K562 (cell line): ENCODE results near the gene TRNP1. TPM values are rescaled to one million over a fixed set of nuclear protein-coding genes. Genes with fewer than 3 reads are reported as not detected.

Experiments used
- ETV5 ChIP-seq: sonication (generic); formaldehyde crosslinking; IDR thresholded peaks from 2 replicates; pipeline ENCODE4 v1.4.0; 2020; ENCODE audit warnings: low read depth, mild to moderate bottlenecking, missing genetic modification reagents
- HMG20A ChIP-seq: fragments of 450-650 bp; formaldehyde crosslinking; conservative IDR thresholded peaks from 2 replicates; pipeline ENCODE4 v1.4.0; 2020; ENCODE audit warnings: mild to moderate bottlenecking, mixed read lengths
- PTRF ChIP-seq: fragments of 450-650 bp; IDR thresholded peaks from 2 replicates; pipeline ENCODE4 v1.6.1; 2016; ENCODE audit warnings: mild to moderate bottlenecking, missing genetic modification characterization, missing compliant biosample characterization
- TAF15 ChIP-seq: fragments of 200-400 bp; formaldehyde crosslinking; IDR thresholded peaks from 2 replicates; pipeline ENCODE4 v1.6.1; 2017; ENCODE audit warnings: mild to moderate bottlenecking, low read depth, low read length, moderate library complexity
- TCF3 ChIP-seq: sonication (generic); formaldehyde crosslinking; IDR thresholded peaks from 2 replicates; pipeline ENCODE4 v1.4.0; 2020; ENCODE audit warnings: mild to moderate bottlenecking, missing genetic modification reagents
- polyA plus RNA-seq, 8 experiments: library from polyadenylated mRNA; depleted of rRNA in 4 of 8; stranded (reverse) in 5 of 8; unstranded in 3 of 8; fragments of >200 nt; fragmentation: Nextera tagmentation in 2 of 8; fragmentation: Illumina TruSeq in 1 of 8; extraction: Ambion mirVana in 2 of 8; extraction: Trizol in 1 of 8; gene quantifications; 2 replicates each; pipeline versions ENCODE4 v1.2.1 to v1.2.3, GENCODE V29; 2011 to 2014; ENCODE audit warnings: inconsistent platforms in 1 of 8, missing spikeins in 1 of 8
- total RNA-seq, 7 experiments: library from RNA; depleted of rRNA in 6 of 7; stranded (reverse); fragments of >200 nt in 6 of 7; fragmentation: Illumina TruSeq in 2 of 7; extraction: Trizol in 2 of 7; gene quantifications; 2 replicates each; pipeline versions ENCODE4 v1.2.1 to v1.2.3, GENCODE V29; 2011 to 2021; ENCODE audit warnings: low replicate concordance in 1 of 7
- TF ChIP-seq, protein P1 (sequence below): fragments of 450-650 bp; IDR thresholded peaks from 2 replicates; pipeline ENCODE4 v1.6.1; 2016; ENCODE audit warnings: low read depth, mild to moderate bottlenecking, moderate library complexity
- TF ChIP-seq, protein P2 (sequence below): fragments of 250-450 bp; sonication (Bioruptor Pico); IDR thresholded peaks from 2 replicates; pipeline ENCODE4 v1.9.0; 2021; ENCODE audit warnings: mild to moderate bottlenecking
- TF ChIP-seq, protein P3 (sequence below): fragments of 450-650 bp; IDR thresholded peaks from 2 replicates; pipeline ENCODE4 v1.6.1; 2016

The TRNP1 gene
- total and polyA plus RNA-seq, 9 of the 15 experiments (the other 6 are each of a cell fraction or from before 2014, with no cell fraction given), result 0.03 to 1.3 (median 0.95) TPM

DNA sequence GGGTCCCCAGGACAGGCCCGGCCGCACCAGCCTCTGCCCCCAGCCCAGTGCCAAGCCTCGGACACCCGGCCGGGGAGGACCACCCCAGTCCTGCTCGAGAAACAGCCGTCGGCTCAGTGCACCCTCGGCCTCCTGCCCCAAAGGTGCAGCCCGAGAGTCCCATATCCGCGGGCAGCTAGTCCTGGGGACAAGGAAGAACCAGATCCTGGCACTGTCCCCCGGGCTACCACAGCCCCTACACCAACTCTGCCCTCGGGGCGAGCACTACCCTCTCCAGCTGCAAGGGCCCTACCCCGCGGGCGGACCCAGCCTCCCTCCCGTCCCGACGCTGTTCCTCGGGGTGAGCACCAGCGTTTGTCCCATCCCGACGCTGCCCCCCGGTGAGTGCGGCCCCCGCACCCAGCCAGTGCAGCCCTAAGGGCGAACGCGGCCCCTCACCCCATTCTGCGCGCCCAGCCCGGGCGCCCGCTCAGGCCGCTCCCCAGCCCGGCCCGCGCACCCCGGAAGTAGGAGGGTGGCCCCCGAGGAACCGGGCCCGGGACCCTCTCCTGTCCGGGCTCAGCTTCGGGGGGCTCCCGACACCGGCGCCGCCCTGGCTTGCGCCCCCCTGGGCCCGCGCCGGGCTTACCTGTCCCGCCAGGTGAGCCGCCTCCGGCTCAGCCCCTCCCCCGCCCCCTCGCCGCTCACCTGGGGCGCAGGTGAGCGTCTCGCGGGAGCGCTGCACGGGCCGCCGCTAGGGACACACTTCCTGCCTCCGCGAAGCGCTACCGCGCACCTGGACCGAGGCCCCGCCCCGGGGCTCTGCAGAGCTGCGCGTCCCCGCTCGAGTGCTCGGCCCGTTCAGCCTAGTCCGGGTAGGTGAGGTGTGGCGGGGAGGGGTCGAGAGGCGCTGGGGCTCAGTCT, 33.5 kb upstream of the TRNP1 start, which contains the start of gene KDF1 (continued):
- TF ChIP-seq HMG20A (CRISPR knock-in tag) (no peak), PTRF (no peak), ETV5 (CRISPR knock-in tag) (no peak), TAF15 (no peak), TCF3 (CRISPR knock-in tag) (0 out of 2 replicates have a peak, but pooled peaks have one; percentile 6)
- TF ChIP-seq, protein P1, sequence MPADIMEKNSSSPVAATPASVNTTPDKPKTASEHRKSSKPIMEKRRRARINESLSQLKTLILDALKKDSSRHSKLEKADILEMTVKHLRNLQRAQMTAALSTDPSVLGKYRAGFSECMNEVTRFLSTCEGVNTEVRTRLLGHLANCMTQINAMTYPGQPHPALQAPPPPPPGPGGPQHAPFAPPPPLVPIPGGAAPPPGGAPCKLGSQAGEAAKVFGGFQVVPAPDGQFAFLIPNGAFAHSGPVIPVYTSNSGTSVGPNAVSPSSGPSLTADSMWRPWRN, result no peak
- TF ChIP-seq, protein P2, sequence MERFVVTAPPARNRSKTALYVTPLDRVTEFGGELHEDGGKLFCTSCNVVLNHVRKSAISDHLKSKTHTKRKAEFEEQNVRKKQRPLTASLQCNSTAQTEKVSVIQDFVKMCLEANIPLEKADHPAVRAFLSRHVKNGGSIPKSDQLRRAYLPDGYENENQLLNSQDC, result no peak
- TF ChIP-seq, protein P3, sequence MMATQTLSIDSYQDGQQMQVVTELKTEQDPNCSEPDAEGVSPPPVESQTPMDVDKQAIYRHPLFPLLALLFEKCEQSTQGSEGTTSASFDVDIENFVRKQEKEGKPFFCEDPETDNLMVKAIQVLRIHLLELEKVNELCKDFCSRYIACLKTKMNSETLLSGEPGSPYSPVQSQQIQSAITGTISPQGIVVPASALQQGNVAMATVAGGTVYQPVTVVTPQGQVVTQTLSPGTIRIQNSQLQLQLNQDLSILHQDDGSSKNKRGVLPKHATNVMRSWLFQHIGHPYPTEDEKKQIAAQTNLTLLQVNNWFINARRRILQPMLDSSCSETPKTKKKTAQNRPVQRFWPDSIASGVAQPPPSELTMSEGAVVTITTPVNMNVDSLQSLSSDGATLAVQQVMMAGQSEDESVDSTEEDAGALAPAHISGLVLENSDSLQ, result no peak
